Measurements from ENCODE around the gene AIFM3. TPM values are rescaled to one million over a fixed set of nuclear protein-coding genes. Genes with fewer than 3 reads are reported as not detected.
A peak's percentile ranks its signal among the peaks of the same experiment; 100 is the strongest.

The AIFM3 gene
- total RNA-seq, 4 donors from 2014 or later: 112 to 150 (median 126) TPM

- DNase-seq: peak; percentile 40
- peaks cover 12 to 89% (median 62%) of the 10 kb centered on the region in 4 donors for H3K4me1 ChIP-seq
Measured at GRCh38 chr22:20948450-20948849, 18.6 kb upstream of the AIFM3 start.

GRCh38 chr22:20948989-20949388 lies 18.1 kb upstream of the AIFM3 start:
- Histone ChIP-seq H3K27ac (peak overlapping the region; percentile 27 to 93 (median 46)), H3K36me3 (peaks cover 0 to 12% (median 0%) of the 10 kb centered on the region in 4 donors), H3K4me3 (no peak overlapping the region), H3K4me1 (peaks cover 14 to 89% (median 67%) of the 10 kb centered on the region in 4 donors), H3K9me3 (no peaks in the 10 kb centered on the region), H3K27me3 (no peaks in the 10 kb centered on the region)
- WGBS, 2 donors (ENCODE audit: low coverage in 1 of 2): 91 to 93% methylated on average over 5 of the region's 5 CpGs
- intact Hi-C loops (cut with DNase I; ENCODE audit: low total_unique reads): no loop called here
- no peak for DNase-seq
- TF ChIP-seq POLR2A (IDR thresholded peaks at IDR 0.05) (no peak), POLR2AphosphoS5 (IDR thresholded peaks at IDR 0.05) (no peak), CTCF (IDR thresholded peaks at IDR 0.05) (no peak), EP300 (IDR thresholded peaks at IDR 0.05; ENCODE audit: low read depth) (no peak)
- in situ Hi-C loops (cut with MboI; ENCODE audit: low pct_ligation_motif_present in 1 of 4, low pct_unique_long_range_greater_than_20kb in 1 of 4, low sequenced_read_pairs in 3 of 4): no loop called here

More at GRCh38 chr22:20948450-20948849, 18.6 kb upstream of the AIFM3 start:
- Histone ChIP-seq H3K27ac (peak overlapping the region; percentile 27 to 93 (median 46)), H3K9me3 (no peaks in the 10 kb centered on the region), H3K4me3 (no peak overlapping the region), H3K27me3 (no peaks in the 10 kb centered on the region), H3K36me3 (peaks cover 0 to 12% (median 0%) of the 10 kb centered on the region in 4 donors)
- intact Hi-C loops (cut with DNase I; ENCODE audit: low total_unique reads): no loop called here
- in situ Hi-C loops (cut with MboI; ENCODE audit: low pct_ligation_motif_present in 1 of 4, low pct_unique_long_range_greater_than_20kb in 1 of 4, low sequenced_read_pairs in 3 of 4): no loop called here
- 38 to 42% methylated on average over 4 to 5 of the region's 5 CpGs for WGBS, 2 donors (ENCODE audit: low coverage in 1 of 2)
- TF ChIP-seq POLR2A (IDR thresholded peaks at IDR 0.05): no peak
- no peak for TF ChIP-seq CTCF (IDR thresholded peaks at IDR 0.05)
- TF ChIP-seq POLR2AphosphoS5 (IDR thresholded peaks at IDR 0.05): peak in 1 of 3 donors; percentile 31

GRCh38 chr22:20949698-20950183 lies 17.3 kb upstream of the AIFM3 start:
- H3K4me3 ChIP-seq: no peak overlapping the region
- no peak for DNase-seq
- WGBS, 2 donors (ENCODE audit: low coverage in 1 of 2): 79 to 81% methylated on average over 8 to 13 of the region's 13 CpGs
- H3K36me3 ChIP-seq: peaks cover 0 to 12% (median 0%) of the 10 kb centered on the region in 4 donors
- H3K27me3 ChIP-seq: no peaks in the 10 kb centered on the region
- TF ChIP-seq POLR2A (IDR thresholded peaks at IDR 0.05) (no peak), EP300 (IDR thresholded peaks at IDR 0.05; ENCODE audit: low read depth) (no peak), CTCF (IDR thresholded peaks at IDR 0.05) (no peak), POLR2AphosphoS5 (IDR thresholded peaks at IDR 0.05) (no peak)
- peaks cover 20 to 94% (median 73%) of the 10 kb centered on the region in 4 donors for H3K4me1 ChIP-seq
- in situ Hi-C loops (cut with MboI; ENCODE audit: low pct_ligation_motif_present in 1 of 4, low pct_unique_long_range_greater_than_20kb in 1 of 4, low sequenced_read_pairs in 3 of 4): loop anchor here in 1 of 4 donors (25.0 kb wide), 1 partner anchor 113 kb away; no protein-coding TSS in a partner anchor
- H3K27ac ChIP-seq: peak overlapping the region; percentile 80 to 93 (median 86)
- intact Hi-C loops (cut with DNase I; ENCODE audit: low total_unique reads): no loop called here
- H3K9me3 ChIP-seq: no peaks in the 10 kb centered on the region

GRCh38 chr22:20951151-20951931 lies 15.7 kb upstream of the AIFM3 start:
- H3K27ac ChIP-seq: peak overlapping the region; percentile 80 to 93 (median 86)
- intact Hi-C loops (cut with DNase I; ENCODE audit: low total_unique reads) (no loop called here), in situ Hi-C loops (cut with MboI; ENCODE audit: low pct_ligation_motif_present in 1 of 4, low pct_unique_long_range_greater_than_20kb in 1 of 4, low sequenced_read_pairs in 3 of 4) (loop anchor here in 1 of 4 donors (25.0 kb wide), 1 partner anchor 111 kb away; no protein-coding TSS in a partner anchor)
- H3K4me3 ChIP-seq: no peak overlapping the region
- H3K9me3 ChIP-seq: no peaks in the 10 kb centered on the region
- DNase-seq: no peak
- peaks cover 0 to 12% (median 0%) of the 10 kb centered on the region in 4 donors for H3K36me3 ChIP-seq
- H3K27me3 ChIP-seq: no peaks in the 10 kb centered on the region
- TF ChIP-seq CTCF (IDR thresholded peaks at IDR 0.05): no peak
- peak in 2 of 3 donors; percentile 6 to 26 for TF ChIP-seq POLR2AphosphoS5 (IDR thresholded peaks at IDR 0.05)
- TF ChIP-seq EP300 (IDR thresholded peaks at IDR 0.05; ENCODE audit: low read depth): no peak
- TF ChIP-seq POLR2A (IDR thresholded peaks at IDR 0.05): no peak
- H3K4me1 ChIP-seq: peaks cover 20 to 90% (median 71%) of the 10 kb centered on the region in 4 donors
- WGBS, 2 donors (ENCODE audit: low coverage in 1 of 2): 56 to 74% methylated on average over 2 to 10 of the region's 10 CpGs

Measured in transverse colon (tissue), 4 donors.